Colonic mucosa (tissue), 4 donors: ENCODE measurements around the gene TBC1D8. TPM values are rescaled to one million over a fixed set of nuclear protein-coding genes. Genes with fewer than 3 reads are reported as not detected.

Experiments
- DNase-seq: peaks from one replicate; pipeline ENCODE4 v3.0.0-alpha.2; 2020
- H3K27ac ChIP-seq: fragments of 200-600 bp; one replicate; pipeline ENCODE4 v1.8.0; 2021
- H3K27me3 ChIP-seq: fragments of 200-600 bp; one replicate; pipeline ENCODE4 v1.8.0; 2021
- H3K36me3 ChIP-seq: fragments of 200-600 bp; one replicate; pipeline ENCODE4 v1.8.0; 2021
- H3K4me1 ChIP-seq: fragments of 200-600 bp; one replicate; pipeline ENCODE4 v1.8.0; 2021; ENCODE audit warnings: mild to moderate bottlenecking
- H3K4me3 ChIP-seq: fragments of 200-600 bp; one replicate; pipeline ENCODE4 v1.8.0; 2021
- H3K9ac ChIP-seq, 2 donors: one replicate each; pipeline ENCODE4 v1.7.0; 2013; ENCODE audit warnings: control low read depth in 2 of 2, low read depth in 2 of 2, low read length in 2 of 2
- H3K9me3 ChIP-seq: fragments of 200-600 bp; one replicate; pipeline ENCODE4 v1.8.0; 2021
- intact Hi-C: fragments of 100-400 bp; cut with DNase I; formaldehyde crosslinking; loops from one replicate; pipeline ENCODE4 v1.14.1; 2022
- total RNA-seq, 2 donors: library from RNA; stranded (reverse); fragmentation: NEBNext Ultra II Directional in 1 of 2; extraction: Animal tissue kit (Norgen Biotek cat#: 25700) in 1 of 2; gene quantifications; one replicate each; pipeline ENCODE4 v1.2.1, GENCODE V29; 2021
- TF ChIP-seq, protein P1 (sequence below): fragments of 200-600 bp; IDR thresholded peaks from one replicate; pipeline ENCODE4 v1.8.0; 2022; ENCODE audit warnings: antibody characterized with exemption, mild to moderate bottlenecking
- donor health status: healthy.
- donor health status: DM: no; HTN: no; CAD: no.
- donor health status: DM: no; HTN: no; CAD: no.

Gene TBC1D8
- total RNA-seq, 2 donors from 2014 or later, result 10.3 to 11.8 TPM

DNA sequence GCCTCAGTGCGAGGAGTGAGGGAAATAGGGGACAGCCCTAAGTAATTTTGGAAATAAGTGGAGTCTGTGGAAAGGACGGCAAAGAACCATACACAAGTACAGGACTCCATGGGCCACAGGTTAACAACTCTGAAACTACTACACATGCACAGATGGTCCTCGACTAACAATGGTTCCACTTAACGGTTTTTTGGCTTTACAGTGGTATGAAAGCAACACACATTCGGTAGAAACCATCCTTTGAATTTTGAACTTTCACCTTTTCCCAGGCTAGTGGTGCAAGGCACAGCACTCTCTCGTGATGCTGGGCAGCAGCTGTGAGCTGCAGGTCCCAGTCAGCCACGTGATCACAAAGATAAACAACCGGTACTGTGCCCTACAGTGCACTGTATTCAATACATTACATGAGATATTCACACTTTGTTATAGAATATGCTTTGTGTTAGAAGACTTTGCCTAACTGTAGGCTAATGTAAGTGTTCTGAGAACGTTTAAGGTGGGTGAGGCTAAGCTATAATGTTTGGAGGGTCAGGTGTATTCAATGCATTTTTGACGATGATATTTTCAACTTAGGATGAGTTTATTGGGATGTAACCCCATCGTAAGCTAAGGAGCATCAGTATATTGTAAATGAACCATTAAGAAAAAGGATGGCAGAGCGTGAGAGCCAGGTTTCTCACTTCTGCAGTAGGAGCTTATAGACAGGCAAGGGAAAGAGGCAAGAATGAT is 44.6 kb downstream of the TBC1D8 start:
- Histone ChIP-seq H3K4me1 (no peaks in the 10 kb centered on the region), H3K9ac (no peak overlapping the region), H3K27ac (no peak overlapping the region)

DNA sequence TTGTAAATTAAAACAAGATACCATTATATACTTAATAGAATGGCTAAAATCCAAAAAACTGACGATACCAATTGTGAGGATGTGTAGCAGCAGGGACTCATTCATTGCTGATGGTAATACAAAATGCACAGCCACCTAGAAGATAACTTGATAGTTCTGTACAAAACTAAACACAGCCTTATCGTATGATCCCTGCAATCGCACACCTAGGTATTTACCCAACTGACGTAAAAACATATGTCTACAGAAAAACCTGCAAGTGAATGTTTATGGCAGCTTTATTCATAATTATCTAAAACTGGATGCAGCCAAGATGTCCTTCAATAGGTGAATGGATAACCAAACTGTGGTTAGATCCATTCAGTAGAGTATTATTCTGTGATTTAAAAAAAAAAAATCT is 45.5 kb downstream of the TBC1D8 start:
- no peaks in the 10 kb centered on the region for H3K36me3 ChIP-seq
- DNase-seq, result no peak
- no peaks in the 10 kb centered on the region for H3K4me1 ChIP-seq
- no peaks in the 10 kb centered on the region for H3K9me3 ChIP-seq
- H3K27me3 ChIP-seq, result no peaks in the 10 kb centered on the region
- no peak overlapping the region for H3K4me3 ChIP-seq
- intact Hi-C loops, result no loop called here
- TF ChIP-seq, protein P1, sequence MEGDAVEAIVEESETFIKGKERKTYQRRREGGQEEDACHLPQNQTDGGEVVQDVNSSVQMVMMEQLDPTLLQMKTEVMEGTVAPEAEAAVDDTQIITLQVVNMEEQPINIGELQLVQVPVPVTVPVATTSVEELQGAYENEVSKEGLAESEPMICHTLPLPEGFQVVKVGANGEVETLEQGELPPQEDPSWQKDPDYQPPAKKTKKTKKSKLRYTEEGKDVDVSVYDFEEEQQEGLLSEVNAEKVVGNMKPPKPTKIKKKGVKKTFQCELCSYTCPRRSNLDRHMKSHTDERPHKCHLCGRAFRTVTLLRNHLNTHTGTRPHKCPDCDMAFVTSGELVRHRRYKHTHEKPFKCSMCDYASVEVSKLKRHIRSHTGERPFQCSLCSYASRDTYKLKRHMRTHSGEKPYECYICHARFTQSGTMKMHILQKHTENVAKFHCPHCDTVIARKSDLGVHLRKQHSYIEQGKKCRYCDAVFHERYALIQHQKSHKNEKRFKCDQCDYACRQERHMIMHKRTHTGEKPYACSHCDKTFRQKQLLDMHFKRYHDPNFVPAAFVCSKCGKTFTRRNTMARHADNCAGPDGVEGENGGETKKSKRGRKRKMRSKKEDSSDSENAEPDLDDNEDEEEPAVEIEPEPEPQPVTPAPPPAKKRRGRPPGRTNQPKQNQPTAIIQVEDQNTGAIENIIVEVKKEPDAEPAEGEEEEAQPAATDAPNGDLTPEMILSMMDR, result no peak
- no peak overlapping the region for H3K27ac ChIP-seq
- H3K9ac ChIP-seq, result no peak overlapping the region

More for the DNA sequence above, 44.6 kb downstream of the TBC1D8 start:
- Histone ChIP-seq H3K36me3 (no peaks in the 10 kb centered on the region), H3K9me3 (no peaks in the 10 kb centered on the region), H3K27me3 (no peaks in the 10 kb centered on the region), H3K4me3 (no peak overlapping the region)
- peak; percentile 54 for DNase-seq
- TF ChIP-seq, protein P1, result no peak
- intact Hi-C loops, result no loop called here

DNA sequence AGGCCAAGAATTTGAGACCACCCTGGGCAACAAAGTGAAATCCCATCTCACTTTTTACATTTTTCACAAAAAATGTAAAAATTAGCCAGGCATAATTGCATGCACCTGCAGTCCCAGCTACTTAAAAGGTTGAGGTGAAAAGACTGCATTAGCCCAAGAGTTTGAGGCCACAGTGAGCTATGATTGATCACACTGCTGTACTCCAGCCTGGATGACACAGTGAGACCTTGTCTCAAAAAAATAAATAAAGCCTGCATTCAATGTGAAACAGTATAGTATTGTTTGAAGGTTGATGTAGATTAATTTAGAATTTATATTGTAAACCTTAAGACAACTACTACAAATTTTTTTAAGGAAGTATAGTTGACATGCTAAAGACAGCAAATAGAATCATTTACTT is 53.5 kb downstream of the TBC1D8 start:
- TF ChIP-seq, protein P1, result no peak
- Histone ChIP-seq H3K9me3 (no peaks in the 10 kb centered on the region), H3K4me3 (no peak overlapping the region), H3K9ac (no peak overlapping the region), H3K27me3 (no peaks in the 10 kb centered on the region), H3K4me1 (no peaks in the 10 kb centered on the region), H3K36me3 (no peaks in the 10 kb centered on the region), H3K27ac (no peak overlapping the region)
- intact Hi-C loops, result no loop called here
- DNase-seq, result no peak

DNA sequence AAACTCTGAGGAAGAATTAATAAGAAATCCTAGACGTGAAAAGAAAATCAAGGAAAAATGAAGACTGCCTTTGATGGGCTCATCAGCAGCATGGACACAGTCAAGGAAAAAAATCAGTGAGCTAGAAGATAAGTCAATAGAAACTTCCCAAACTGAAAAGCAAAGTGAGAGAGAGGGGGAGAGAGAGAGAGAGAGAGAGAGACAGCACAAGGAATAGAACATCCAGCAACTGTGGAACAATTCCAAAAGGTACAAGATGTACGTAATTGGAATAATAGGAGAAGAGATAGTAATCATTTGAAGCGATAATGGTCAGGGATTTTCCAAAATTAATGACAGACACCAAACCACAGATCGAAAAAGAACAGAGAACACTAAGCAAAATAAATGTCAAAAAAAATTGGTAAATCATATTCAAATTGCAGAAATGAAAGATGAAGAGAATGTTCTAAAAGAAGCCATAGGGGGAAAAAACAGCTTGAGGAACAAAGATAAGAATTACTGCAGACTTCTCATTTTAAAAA is 54.5 kb downstream of the TBC1D8 start:
- Histone ChIP-seq H3K9ac (no peak overlapping the region), H3K27ac (no peak overlapping the region), H3K36me3 (no peaks in the 10 kb centered on the region), H3K4me1 (no peaks in the 10 kb centered on the region), H3K9me3 (no peaks in the 10 kb centered on the region), H3K27me3 (no peaks in the 10 kb centered on the region), H3K4me3 (no peak overlapping the region)
- DNase-seq, result no peak
- intact Hi-C loops, result no loop called here
- TF ChIP-seq, protein P1, result no peak

DNA sequence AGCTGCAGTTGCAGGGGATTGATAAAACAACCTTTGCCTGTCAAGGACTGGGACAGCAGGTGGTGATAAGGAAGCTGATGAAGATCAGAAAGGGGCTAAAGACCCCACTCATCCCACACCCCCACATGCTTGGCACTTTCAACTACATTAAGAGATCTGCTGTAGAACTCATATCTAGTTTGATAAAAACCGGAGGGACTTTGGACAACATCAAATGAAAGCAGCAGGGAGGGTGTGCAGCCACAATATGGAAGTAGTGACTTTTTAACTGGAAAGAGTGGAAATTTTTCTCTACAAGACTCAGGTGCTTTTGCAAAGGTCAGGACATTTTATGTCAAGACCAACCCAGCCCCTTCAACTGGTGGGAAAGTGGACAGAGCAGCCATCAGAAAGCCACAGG is 56.8 kb downstream of the TBC1D8 start:
- intact Hi-C loops, result no loop called here
- Histone ChIP-seq H3K27me3 (no peaks in the 10 kb centered on the region), H3K36me3 (no peaks in the 10 kb centered on the region), H3K9ac (no peak overlapping the region), H3K4me3 (no peak overlapping the region), H3K9me3 (no peaks in the 10 kb centered on the region), H3K4me1 (no peaks in the 10 kb centered on the region), H3K27ac (no peak overlapping the region)
- TF ChIP-seq, protein P1, result no peak
- no peak for DNase-seq
